Fibroblast of mammary gland (primary cell): ENCODE data around the gene PLCH2.

ENCODE experiments used
- DNase-seq: peaks from one replicate; pipeline ENCODE4 v3.0.0-alpha.2; 2010; ENCODE audit warnings: low read depth
- H3K4me3 ChIP-seq: 2 replicates; pipeline ENCODE4 v1.5.1; 2011; ENCODE audit warnings: low read depth, mild to moderate bottlenecking, low read length, moderate library complexity; ENCODE audit not compliant: control insufficient read depth
- CTCF ChIP-seq: conservative IDR thresholded peaks from 2 replicates; pipeline ENCODE4 v1.5.1; 2011; ENCODE audit warnings: low read depth, low read length, inconsistent platforms; ENCODE audit not compliant: control insufficient read depth, insufficient read depth

The PLCH2 gene

GRCh38 chr1:2480986-2481364, 4.9 kb downstream of the PLCH2 start:
- DNase-seq = no peak
- TF ChIP-seq CTCF = no peak
- no peak overlapping the region for H3K4me3 ChIP-seq

- no peak overlapping the region for H3K4me3 ChIP-seq
- no peak for TF ChIP-seq CTCF
- DNase-seq = no peak
Observed at GRCh38 chr1:2481885-2482284, 5.8 kb downstream of the PLCH2 start.

- H3K4me3 ChIP-seq = no peak overlapping the region
- no peak for DNase-seq
- no peak for TF ChIP-seq CTCF
Observed at GRCh38 chr1:2482588-2482987, 6.5 kb downstream of the PLCH2 start.

- H3K4me3 ChIP-seq = no peak overlapping the region
- TF ChIP-seq CTCF = no peak
- DNase-seq = no peak
Observed at GRCh38 chr1:2483026-2483425, 6.9 kb downstream of the PLCH2 start.

GRCh38 chr1:2483970-2484369, 7.9 kb downstream of the PLCH2 start:
- DNase-seq = no peak
- TF ChIP-seq CTCF = no peak
- H3K4me3 ChIP-seq = no peak overlapping the region

GRCh38 chr1:2486041-2486440, 10.0 kb downstream of the PLCH2 start:
- DNase-seq = no peak

More at GRCh38 chr1:2486041-2486440, 10.0 kb downstream of the PLCH2 start:
- H3K4me3 ChIP-seq = no peak overlapping the region
- no peak for TF ChIP-seq CTCF
